Measurements from ENCODE around the gene SH3TC1. TPM values are rescaled to one million over a fixed set of nuclear protein-coding genes. Genes with fewer than 3 reads are reported as not detected.

The SH3TC1 gene
- total RNA-seq, 1 donor from 2014 or later = 5.4 TPM

GRCh38 chr4:8173492-8174242 lies 25.4 kb upstream of the SH3TC1 start:
- Mint-ChIP-seq H3K27me3 (peaks cover 7% of the 10 kb centered on the region), H3K9me3 (no peaks in the 10 kb centered on the region), H3K4me1 (ENCODE audit: unreplicated experiment) (peaks cover 12% of the 10 kb centered on the region), H3K4me3 (no peak overlapping the region), H3K36me3 (no peaks in the 10 kb centered on the region), H3K27ac (no peak overlapping the region)
- no peak for TF ChIP-seq CTCF (conservative IDR thresholded peaks at IDR 0.05)
- no peak for DNase-seq (ENCODE audit: extremely low spot score, unreplicated experiment)

- Mint-ChIP-seq H3K36me3 (no peaks in the 10 kb centered on the region), H3K4me1 (ENCODE audit: unreplicated experiment) (peaks cover 12% of the 10 kb centered on the region), H3K9me3 (no peaks in the 10 kb centered on the region), H3K27ac (no peak overlapping the region), H3K27me3 (peaks cover 7% of the 10 kb centered on the region), H3K4me3 (no peak overlapping the region)
- no peak for TF ChIP-seq CTCF (conservative IDR thresholded peaks at IDR 0.05)
- no peak for DNase-seq (ENCODE audit: extremely low spot score, unreplicated experiment)
Observed at GRCh38 chr4:8174970-8175369, 24.1 kb upstream of the SH3TC1 start.

GRCh38 chr4:8175686-8176085 lies 23.4 kb upstream of the SH3TC1 start:
- TF ChIP-seq CTCF (conservative IDR thresholded peaks at IDR 0.05) = no peak
- Mint-ChIP-seq H3K4me1 (ENCODE audit: unreplicated experiment) (peaks cover 12% of the 10 kb centered on the region), H3K27me3 (peaks cover 7% of the 10 kb centered on the region), H3K27ac (no peak overlapping the region), H3K9me3 (no peaks in the 10 kb centered on the region), H3K4me3 (no peak overlapping the region), H3K36me3 (no peaks in the 10 kb centered on the region)
- no peak for DNase-seq (ENCODE audit: extremely low spot score, unreplicated experiment)

GRCh38 chr4:8176547-8177399 lies 22.3 kb upstream of the SH3TC1 start:
- H3K36me3 Mint-ChIP-seq = no peaks in the 10 kb centered on the region
- peak overlapping the region; percentile 12 for H3K4me3 Mint-ChIP-seq
- no peak for DNase-seq (ENCODE audit: extremely low spot score, unreplicated experiment)
- peak overlapping the region; percentile 44 for H3K27ac Mint-ChIP-seq
- peaks cover 12% of the 10 kb centered on the region for H3K4me1 Mint-ChIP-seq (ENCODE audit: unreplicated experiment)
- peaks cover 3% of the 10 kb centered on the region for H3K27me3 Mint-ChIP-seq
- no peaks in the 10 kb centered on the region for H3K9me3 Mint-ChIP-seq
- peak; percentile 78 for TF ChIP-seq CTCF (conservative IDR thresholded peaks at IDR 0.05)

- no peaks in the 10 kb centered on the region for H3K36me3 Mint-ChIP-seq
- no peak for TF ChIP-seq CTCF (conservative IDR thresholded peaks at IDR 0.05)
- H3K4me3 Mint-ChIP-seq = no peak overlapping the region
- peaks cover 12% of the 10 kb centered on the region for H3K4me1 Mint-ChIP-seq (ENCODE audit: unreplicated experiment)
- no peaks in the 10 kb centered on the region for H3K27me3 Mint-ChIP-seq
- no peak for DNase-seq (ENCODE audit: extremely low spot score, unreplicated experiment)
- no peak overlapping the region for H3K27ac Mint-ChIP-seq
- no peaks in the 10 kb centered on the region for H3K9me3 Mint-ChIP-seq
Observed at GRCh38 chr4:8177552-8177951, 21.5 kb upstream of the SH3TC1 start.
